PC-3 (cell line): ENCODE measurements around the gene CRLF1. TPM values are rescaled to one million over a fixed set of nuclear protein-coding genes. Genes with fewer than 3 reads are reported as not detected.
A peak's percentile ranks its signal among the peaks of the same experiment; 100 is the strongest.

ENCODE experiments used
- ATAC-seq: fragments of 200-7000 bp; cut with Tn5 transposase; 2 replicates; pipeline ENCODE4 v1.9.1; 2020; ENCODE audit warnings: mild to moderate bottlenecking, moderate library complexity
- BruUV-seq: library from RNA; stranded (reverse); fragments of 400-500 nt; replicated peaks from 2 replicates; lab custom pipeline; 2021; lab: Mats Ljungman, UMichigan
- CTCF ChIA-PET: fragments of 300-600 bp; sonication (Branson Sonifier 250); formaldehyde crosslinking; loops from one replicate; lab custom pipeline; 2022; ENCODE audit warnings: antibody characterized with exemption; lab: Charles Lee
- POLR2A ChIA-PET: fragments of 300-600 bp; sonication (Branson Sonifier 250); formaldehyde crosslinking; loops from one replicate; lab custom pipeline; 2022; ENCODE audit warnings: antibody characterized with exemption; ENCODE audit not compliant: unreplicated experiment; lab: Charles Lee
- DNase-seq: peaks from one replicate; pipeline ENCODE4 v3.0.0-alpha.2; 2015
- H2AFZ ChIP-seq: fragments of 300-600 bp; sonication (generic); 2 replicates; pipeline ENCODE4 v1.6.0; 2016; ENCODE audit warnings: antibody characterized with exemption, low read length
- H3F3A ChIP-seq: fragments of 300-600 bp; sonication (generic); one replicate; pipeline ENCODE4 v1.6.0; 2017; ENCODE audit warnings: antibody characterized with exemption, low read length, control low read depth, mild to moderate bottlenecking; ENCODE audit not compliant: unreplicated experiment
- H3K27ac ChIP-seq: fragments of 300-600 bp; sonication (generic); 2 replicates; pipeline ENCODE4 v1.5.1; 2016; ENCODE audit warnings: mild to moderate bottlenecking, low read length
- H3K27me3 ChIP-seq: fragments of 300-600 bp; sonication (generic); 2 replicates; pipeline ENCODE4 v1.6.1; 2016; ENCODE audit warnings: low read length, mixed read lengths
- H3K36me3 ChIP-seq: fragments of 300-600 bp; sonication (generic); 2 replicates; pipeline ENCODE4 v1.6.1; 2016; ENCODE audit warnings: low read depth, mixed run types, low read length, mixed read lengths
- H3K4me1 ChIP-seq: fragments of 300-600 bp; sonication (generic); 2 replicates; pipeline ENCODE4 v1.5.1; 2016; ENCODE audit warnings: low read length; ENCODE audit not compliant: insufficient read depth
- H3K4me2 ChIP-seq: fragments of 300-600 bp; sonication (generic); 2 replicates; pipeline ENCODE4 v1.6.0; 2016; ENCODE audit warnings: low read length
- H3K4me3 ChIP-seq: fragments of 300-600 bp; sonication (generic); 2 replicates; pipeline ENCODE4 v1.5.1; 2016; ENCODE audit warnings: mild to moderate bottlenecking, low read length, mixed read lengths
- H3K79me2 ChIP-seq: fragments of 300-600 bp; sonication (generic); 2 replicates; pipeline ENCODE4 v1.6.1; 2017; ENCODE audit warnings: low read length, mixed read lengths
- H3K9ac ChIP-seq: fragments of 300-600 bp; sonication (generic); 2 replicates; pipeline ENCODE4 v1.6.0; 2016; ENCODE audit warnings: mild to moderate bottlenecking, low read length
- H3K9me2 ChIP-seq: fragments of 300-600 bp; sonication (generic); replicated peaks from 2 replicates; pipeline ENCODE4 v1.6.1; 2016; ENCODE audit warnings: mixed run types, low read length, mixed read lengths
- H3K9me3 ChIP-seq: fragments of 300-600 bp; sonication (generic); 2 replicates; pipeline ENCODE4 v1.6.1; 2016; ENCODE audit warnings: low read length, mixed read lengths
- H4K20me1 ChIP-seq: fragments of 300-600 bp; sonication (generic); 2 replicates; pipeline ENCODE4 v1.6.1; 2016; ENCODE audit warnings: low read length, mixed read lengths
- EZH2 ChIP-seq: fragments of 300-600 bp; sonication (generic); IDR thresholded peaks from one replicate; pipeline ENCODE4 v1.6.1; 2017; ENCODE audit warnings: antibody characterized with exemption, mild to moderate bottlenecking, low read length; ENCODE audit not compliant: unreplicated experiment
- EZH2phosphoT487 ChIP-seq: fragments of 300-600 bp; sonication (generic); IDR thresholded peaks from 2 replicates; pipeline ENCODE4 v1.6.1; 2018; ENCODE audit warnings: mild to moderate bottlenecking, antibody characterized with exemption, low read length, borderline replicate concordance
- intact Hi-C: fragments of 100-400 bp; cut with micrococcal nuclease; formaldehyde crosslinking; loops from 2 replicates; pipeline ENCODE4 v1.9.0; 2023
- total RNA-seq: library from RNA; depleted of rRNA; stranded (reverse); fragments of >200 nt; gene quantifications from 2 replicates; pipeline ENCODE4 v1.2.3, GENCODE V29; 2014
- TF ChIP-seq, protein P1 (sequence below): fragments of 300-600 bp; sonication (generic); conservative IDR thresholded peaks from 2 replicates; pipeline ENCODE4 v1.5.1; 2017; ENCODE audit warnings: antibody characterized with exemption, low read depth, mild to moderate bottlenecking, low read length

Gene CRLF1
- total RNA-seq, 1 experiment from 2014 or later = 2.6 TPM

DNA sequence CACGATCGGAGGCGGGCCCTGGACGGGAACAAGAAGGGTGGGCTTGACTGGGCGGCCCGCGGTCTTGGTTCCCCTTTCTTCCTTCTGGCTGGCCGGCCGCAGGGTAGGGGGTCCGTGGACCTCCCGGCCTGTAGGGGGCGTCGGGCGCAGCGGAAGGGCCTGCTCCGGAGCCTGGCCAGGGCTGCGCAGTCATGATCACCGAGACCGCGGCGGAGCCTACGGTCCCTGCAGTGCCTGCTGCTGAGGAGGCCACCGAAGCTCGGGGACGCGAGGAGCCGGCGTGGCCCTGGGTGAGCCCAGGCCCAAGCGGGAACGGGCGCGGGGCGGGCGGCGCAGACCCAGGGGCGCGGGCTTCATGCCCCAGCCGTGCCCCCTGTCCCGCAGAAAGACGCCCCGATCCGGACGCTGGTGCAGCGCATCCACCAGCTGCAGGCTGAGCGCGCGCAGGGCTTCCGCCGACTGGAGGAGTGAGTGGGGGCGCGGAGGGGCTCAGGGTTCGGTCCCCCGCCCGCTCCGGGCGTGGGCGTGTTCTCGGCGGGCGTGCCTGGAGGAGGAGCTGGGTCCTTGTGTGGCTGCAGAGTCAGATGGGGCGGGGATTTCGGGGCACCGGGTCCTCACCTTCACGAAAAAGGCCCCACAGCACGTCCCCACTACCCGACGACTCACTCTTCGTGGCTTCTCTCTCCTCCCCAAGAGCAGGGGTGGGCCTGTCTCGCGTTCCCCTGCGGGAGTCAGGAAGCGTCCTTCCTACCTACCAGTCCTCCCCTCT lies 17.8 kb downstream of the CRLF1 start, which contains the start of gene REX1BD:
TSS of gene REX1BD (plus strand) at position 188 of the 769 bp plus-strand sequence. CDS start at position 192, 4 bp downstream.
- TF ChIP-seq EZH2 (no peak), EZH2phosphoT487 (no peak)
- TF ChIP-seq, protein P1, sequence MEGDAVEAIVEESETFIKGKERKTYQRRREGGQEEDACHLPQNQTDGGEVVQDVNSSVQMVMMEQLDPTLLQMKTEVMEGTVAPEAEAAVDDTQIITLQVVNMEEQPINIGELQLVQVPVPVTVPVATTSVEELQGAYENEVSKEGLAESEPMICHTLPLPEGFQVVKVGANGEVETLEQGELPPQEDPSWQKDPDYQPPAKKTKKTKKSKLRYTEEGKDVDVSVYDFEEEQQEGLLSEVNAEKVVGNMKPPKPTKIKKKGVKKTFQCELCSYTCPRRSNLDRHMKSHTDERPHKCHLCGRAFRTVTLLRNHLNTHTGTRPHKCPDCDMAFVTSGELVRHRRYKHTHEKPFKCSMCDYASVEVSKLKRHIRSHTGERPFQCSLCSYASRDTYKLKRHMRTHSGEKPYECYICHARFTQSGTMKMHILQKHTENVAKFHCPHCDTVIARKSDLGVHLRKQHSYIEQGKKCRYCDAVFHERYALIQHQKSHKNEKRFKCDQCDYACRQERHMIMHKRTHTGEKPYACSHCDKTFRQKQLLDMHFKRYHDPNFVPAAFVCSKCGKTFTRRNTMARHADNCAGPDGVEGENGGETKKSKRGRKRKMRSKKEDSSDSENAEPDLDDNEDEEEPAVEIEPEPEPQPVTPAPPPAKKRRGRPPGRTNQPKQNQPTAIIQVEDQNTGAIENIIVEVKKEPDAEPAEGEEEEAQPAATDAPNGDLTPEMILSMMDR = peak; percentile 87
- Histone ChIP-seq H3K36me3 (no peaks in the 10 kb centered on the region), H3K4me1 (peaks cover 22% of the 10 kb centered on the region), H3K4me3 (peak within 1 kb of the TSS; percentile 79), H3K9ac (peak within 1 kb of the TSS; percentile 92), H3K4me2 (peak within 1 kb of the TSS; percentile 98), H3K79me2 (peaks cover 13% of the 10 kb centered on the region), H3K27me3 (no peaks in the 10 kb centered on the region), H4K20me1 (no peaks in the 10 kb centered on the region), H2AFZ (peak within 1 kb of the TSS; percentile 89), H3K27ac (peak within 1 kb of the TSS; percentile 88), H3F3A (no peaks in the 10 kb centered on the region), H3K9me3 (no peaks in the 10 kb centered on the region), H3K9me2 (no peaks in the 10 kb centered on the region)
- intact Hi-C loops = no loop called here
- DNase-seq = peak; percentile 75
- ChIA-PET CTCF (interaction anchor here (0.5 to 1.0 kb wide), 3 partner anchors 31 to 497 kb away, joined by 3 to 5 read pairs (median 3); partner anchors contain the start of gene KXD1), POLR2A (interaction anchor here (0.6 to 1.5 kb wide), 3 partner anchors 17 to 330 kb away, joined by 3 to 19 read pairs (median 8); partner anchors contain the start of genes COPE and UBA52)
- no TSS peak for BruUV-seq
- peak; percentile 84 for ATAC-seq

DNA sequence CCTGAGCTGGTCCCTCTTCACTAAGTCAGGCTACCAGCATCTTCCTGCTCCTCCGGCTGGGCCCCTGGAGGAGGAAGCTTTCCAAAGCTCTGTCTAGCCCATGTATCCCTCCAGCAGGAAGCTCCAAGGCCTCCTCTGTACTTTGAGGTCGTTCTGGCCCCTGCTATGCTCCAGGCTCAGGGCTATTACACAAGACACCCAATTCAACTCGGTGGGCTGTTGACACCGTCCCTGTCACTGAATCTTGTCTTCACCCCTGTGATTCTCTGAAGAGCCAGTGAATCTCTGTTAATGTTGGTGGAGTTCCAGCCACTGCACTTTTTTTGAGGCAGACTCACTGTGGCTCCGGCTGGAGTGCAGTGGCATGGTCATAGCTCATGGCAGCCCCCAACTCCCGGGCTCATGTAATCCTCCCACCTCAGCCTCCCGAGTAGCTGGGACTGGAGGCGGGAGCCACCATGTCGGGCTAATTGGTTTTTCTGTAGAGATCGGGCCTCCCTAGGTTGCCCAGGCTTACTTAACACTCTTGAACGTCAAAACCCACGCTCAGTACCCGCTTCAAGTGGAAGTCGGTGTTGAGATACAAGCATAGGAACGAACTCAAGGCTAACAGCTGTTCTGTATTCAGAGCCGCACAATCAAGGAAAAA lies 18.5 kb downstream of the CRLF1 start:
- peaks cover 13% of the 10 kb centered on the region for H3K79me2 ChIP-seq
- H3K27ac ChIP-seq = peak overlapping the region; percentile 88; the same call in 1 of the 2 replicates
- TSS peak; percentile 52 for BruUV-seq
- no peaks in the 10 kb centered on the region for H3K9me2 ChIP-seq
- H3K4me2 ChIP-seq = peak overlapping the region; percentile 98
- peak overlapping the region; percentile 89 for H2AFZ ChIP-seq
- ChIA-PET POLR2A (no interaction called here), CTCF (interaction anchor here (0.5 kb wide), 1 partner anchor 266 kb away, joined by 3 read pairs; no protein-coding TSS in a partner anchor)
- H3K4me1 ChIP-seq = peaks cover 18% of the 10 kb centered on the region
- no peaks in the 10 kb centered on the region for H3F3A ChIP-seq
- ATAC-seq (no peak), DNase-seq (no peak)
- no peaks in the 10 kb centered on the region for H3K27me3 ChIP-seq
- H3K4me3 ChIP-seq = peak overlapping the region; percentile 79
- no peaks in the 10 kb centered on the region for H3K36me3 ChIP-seq
- peak overlapping the region; percentile 92 for H3K9ac ChIP-seq
- TF ChIP-seq, protein P1 = no peak
- TF ChIP-seq EZH2 (no peak), EZH2phosphoT487 (no peak)
- H3K9me3 ChIP-seq = no peaks in the 10 kb centered on the region
- H4K20me1 ChIP-seq = no peaks in the 10 kb centered on the region
- intact Hi-C loops = no loop called here
